Pulmonary artery endothelial cell (primary cell): Measurements from ENCODE around the gene NCOA3. TPM values are rescaled to one million over a fixed set of nuclear protein-coding genes. Genes with fewer than 3 reads are reported as not detected.
"Not testable (repeated sequence)": the region's sequence is repeated elsewhere in the genome, so short reads cannot be mapped to it uniquely, and the experiment has no call there.

Experiments used
- DNase-seq: peaks from one replicate; pipeline ENCODE4 v3.0.0-alpha.2; 2011; ENCODE audit warnings: low read depth, low spot score
- total RNA-seq: library from RNA; depleted of rRNA; stranded (reverse); fragments of >200 nt; gene quantifications from 2 replicates; pipeline ENCODE4 v1.2.3, GENCODE V29; 2014

The NCOA3 gene
- total RNA-seq, 1 donor from 2014 or later, result 29.3 TPM

DNA sequence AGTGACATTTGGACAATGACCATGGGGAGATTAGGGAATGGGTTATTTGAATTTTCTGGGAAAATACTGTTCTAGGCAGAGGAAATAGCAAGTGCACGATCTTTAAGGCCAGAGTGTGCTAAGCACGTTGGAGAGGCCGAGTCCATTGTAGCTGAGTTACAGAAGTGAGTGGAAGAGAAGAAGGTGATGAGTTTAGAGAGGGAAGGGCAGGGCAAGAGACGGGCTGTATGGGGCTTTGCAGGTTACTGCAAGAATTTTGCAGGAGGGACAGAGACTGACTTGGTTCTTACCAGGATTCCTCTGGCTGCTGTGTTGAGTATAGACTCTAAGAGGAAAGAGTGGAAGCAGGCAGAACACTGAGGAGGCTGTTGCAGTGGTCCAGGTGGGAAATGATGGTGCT lies 1.1 kb upstream of the NCOA3 start:
- no peak for DNase-seq

DNA sequence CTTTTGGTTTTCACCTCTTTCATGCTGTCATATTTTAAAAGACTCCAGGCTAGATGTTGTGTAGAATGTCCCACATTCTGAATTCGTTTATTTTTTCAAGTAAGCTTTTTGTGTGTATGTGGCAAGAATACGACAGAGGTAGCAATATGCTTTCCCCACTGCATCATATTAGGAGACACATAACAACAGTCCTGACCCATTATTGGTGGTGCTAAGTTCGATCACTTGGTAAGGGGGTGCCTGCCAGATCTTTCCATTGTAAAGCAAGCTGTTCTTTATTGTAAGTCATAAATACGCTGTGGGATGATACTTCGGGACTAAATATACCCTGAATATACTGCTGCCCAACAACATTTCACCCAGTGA lies 588 bp upstream of the NCOA3 start:
- no peak for DNase-seq

DNA sequence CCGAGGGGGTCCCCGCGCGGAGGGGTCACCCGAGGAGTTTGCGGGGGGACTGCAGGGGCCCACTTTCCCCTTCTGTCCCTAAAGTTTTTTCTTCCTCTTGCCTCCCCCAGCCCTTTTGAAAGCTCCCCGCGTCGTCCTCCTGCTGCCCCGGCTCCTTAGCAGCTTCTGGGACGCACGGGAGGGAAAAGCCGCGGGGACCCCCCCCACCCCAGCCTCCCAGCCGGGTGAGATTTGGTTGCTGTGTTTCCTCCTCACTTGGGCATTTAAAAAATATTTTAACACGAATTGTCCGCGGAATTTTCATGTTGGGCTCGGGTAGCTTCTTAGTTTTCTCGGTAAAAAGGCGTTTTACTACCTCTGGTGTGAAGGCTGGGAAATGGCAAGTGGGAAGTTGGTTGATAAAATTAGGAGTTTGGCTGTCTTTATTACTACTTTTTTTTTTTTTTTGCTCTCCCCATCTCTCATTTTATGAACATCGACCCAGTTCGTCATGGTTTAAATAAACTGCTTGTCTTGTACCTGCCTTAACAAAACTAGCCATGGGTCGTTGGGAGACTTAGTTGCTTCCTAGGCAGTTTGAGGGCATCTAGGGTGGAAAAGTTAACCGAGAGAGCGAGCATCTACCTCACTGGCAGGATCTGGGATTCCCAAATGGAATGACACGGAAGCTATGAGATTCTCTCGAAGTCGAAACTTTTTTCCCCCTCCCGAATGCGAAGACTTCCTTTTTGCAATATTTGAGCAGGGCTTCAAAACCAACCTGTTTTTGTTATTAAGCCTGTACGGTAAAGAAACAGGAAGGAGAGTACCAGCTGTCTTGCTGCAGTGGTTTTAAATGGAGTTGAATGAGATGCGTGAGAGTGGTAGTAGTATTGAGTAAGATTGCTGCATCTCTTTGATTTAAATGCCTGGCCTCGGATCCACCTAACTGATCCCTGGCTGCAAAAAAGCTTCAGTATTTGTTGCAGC lies 868 bp downstream of the NCOA3 start:
- DNase-seq, result no peak

DNA sequence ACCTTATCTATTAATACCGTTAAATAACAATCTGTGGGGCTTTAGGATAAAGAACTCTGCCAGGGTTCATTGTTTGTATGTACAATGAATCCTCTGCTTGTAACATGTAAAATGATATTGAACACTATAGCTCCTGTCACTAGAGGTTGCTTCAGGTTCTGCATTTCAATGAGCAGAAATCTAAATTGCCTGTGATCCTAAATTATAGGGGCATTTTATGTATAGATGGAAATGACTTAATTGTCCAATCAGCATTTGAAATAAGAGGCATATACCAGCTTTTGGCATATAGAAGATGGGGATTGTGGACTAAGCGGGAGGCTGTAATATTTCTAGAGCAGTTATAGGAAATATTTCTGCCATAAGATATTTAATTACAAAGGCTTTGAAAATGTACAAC lies 2.0 kb downstream of the NCOA3 start:
- no peak for DNase-seq

DNA sequence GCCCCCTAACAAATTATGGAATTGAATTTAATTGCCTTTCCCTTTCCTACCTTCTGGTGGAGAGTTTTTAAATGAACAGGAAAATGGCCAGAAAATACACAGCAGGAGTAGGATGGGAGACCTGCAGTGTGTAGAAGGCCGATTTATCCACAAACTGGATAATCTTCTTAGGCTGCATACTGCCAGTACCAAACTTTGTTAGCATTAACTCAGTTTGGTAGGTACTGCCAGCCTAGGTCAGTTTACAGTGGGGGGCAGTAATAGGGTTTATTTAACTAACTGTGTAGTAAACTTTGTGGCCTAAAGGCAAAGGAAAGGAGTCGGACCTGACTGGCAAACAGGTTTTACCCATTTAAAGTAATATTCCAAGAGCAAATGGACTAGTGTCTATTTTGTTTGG lies 4.6 kb downstream of the NCOA3 start:
- no peak for DNase-seq

DNA sequence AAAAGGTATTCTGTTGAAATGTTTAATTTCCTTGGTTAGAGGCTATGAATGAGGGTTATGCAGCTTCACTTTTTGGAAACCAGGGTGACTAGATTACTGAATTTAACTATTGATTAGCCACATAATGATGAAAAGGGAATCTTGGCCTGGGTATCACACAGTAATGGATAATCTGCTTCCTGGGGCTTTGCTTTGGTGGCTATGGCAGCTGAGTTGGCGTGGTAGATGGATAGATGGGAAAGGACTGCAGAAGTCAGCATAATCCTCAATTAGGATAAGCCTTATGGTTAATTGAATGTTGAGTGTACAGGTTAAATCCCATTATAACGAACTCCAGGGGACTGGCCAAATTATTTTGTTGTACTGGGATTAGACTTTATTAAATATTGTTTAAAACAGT lies 5.2 kb downstream of the NCOA3 start:
- no peak for DNase-seq

DNA sequence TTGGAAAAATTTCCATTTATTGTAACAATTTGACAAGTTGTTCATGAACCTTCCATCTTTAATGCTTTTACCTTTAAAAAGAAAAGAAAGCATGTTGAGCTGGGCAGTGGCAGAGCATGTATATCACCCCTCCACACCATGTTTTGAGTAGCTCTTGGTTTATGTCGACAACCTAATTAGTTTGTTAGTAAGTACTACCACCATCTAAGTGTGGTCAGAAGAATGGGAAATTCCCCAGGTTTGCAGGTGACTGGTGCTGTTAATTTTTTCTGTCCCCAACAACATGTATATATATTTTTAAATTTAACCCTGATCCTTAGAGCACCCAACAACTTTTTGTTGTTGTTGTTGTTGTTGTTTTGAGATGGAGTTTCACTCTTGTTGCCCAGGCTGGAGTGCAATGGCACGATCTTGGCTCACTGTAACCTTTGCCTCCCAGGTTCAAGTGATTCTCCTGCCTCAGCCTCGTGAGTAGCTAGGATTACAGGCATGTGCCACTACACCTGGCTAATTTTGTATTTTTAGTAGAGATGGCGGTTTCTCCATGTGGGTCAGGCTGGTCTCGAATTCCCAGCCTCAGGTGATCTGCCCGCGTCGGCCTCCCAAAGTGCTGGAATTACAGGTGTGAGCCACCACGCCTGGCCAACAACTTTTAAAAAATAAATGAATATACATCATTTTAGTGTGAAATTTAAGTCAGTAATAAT lies 5.7 kb downstream of the NCOA3 start:
- not testable (repeated sequence) for DNase-seq

DNA sequence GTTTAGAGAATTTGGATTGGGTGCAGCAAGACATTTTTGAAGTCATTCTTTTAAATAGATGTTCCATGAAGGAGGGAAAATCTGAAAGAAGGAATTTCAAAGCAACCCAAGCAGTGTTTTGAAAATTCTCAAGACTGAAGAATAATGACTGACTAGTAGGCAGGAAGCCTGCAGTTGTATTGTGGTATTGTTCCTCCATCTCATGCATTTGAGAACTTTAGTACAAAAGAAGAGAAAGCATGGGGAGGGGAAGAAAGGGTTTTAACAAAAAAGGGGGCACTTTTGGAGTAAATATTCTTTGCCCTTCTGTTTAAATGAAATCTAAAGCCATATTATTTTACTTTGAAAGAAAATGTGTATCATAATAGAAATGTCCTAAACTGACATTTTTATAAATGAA lies 6.6 kb downstream of the NCOA3 start:
- DNase-seq, result no peak

DNA sequence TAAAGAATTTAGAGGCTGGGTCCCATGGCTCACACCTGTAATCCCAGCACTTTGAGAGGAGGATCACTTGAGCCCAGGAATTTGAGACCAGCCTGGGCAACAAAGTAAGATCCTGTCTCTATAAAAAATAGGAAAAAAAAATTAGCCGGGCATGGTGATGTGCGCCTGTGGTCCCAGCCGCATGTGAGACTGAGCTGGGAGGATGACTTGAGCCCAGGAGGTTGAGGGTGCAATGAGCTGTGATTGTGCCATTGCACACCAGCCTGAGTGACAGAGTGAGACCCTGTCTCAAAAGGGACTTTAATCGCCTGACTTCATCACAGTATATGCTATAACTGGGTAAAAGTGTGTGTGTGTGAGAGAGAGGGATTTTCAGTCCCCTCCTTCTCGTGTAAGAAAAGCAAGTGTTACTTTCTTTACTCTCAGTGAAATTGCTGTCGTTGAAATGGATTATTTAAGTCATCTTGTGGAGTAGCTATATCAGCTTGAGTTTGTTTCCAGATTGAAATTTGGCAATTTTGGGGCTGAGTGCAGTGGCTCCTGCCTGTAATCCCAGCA lies 7.5 kb downstream of the NCOA3 start:
- no peak for DNase-seq

DNA sequence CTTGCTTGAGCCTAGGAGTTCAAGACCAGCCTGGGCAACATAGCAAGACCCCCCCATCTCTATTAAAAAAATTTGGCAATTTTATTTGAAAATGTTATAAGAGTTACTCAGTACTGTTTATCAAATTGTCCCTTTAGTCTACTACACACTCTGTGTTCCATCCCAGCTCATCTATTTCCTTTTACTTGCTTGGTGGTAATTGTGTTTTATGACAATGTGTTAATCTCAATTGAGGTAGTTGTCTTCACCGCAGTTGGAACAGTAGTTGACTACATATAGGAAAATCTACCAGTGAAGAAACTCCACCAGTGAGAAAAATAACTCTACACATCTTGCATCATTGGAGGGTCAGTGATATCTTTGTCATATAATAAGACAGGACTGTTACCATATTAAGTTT lies 8.0 kb downstream of the NCOA3 start:
- no peak for DNase-seq

DNA sequence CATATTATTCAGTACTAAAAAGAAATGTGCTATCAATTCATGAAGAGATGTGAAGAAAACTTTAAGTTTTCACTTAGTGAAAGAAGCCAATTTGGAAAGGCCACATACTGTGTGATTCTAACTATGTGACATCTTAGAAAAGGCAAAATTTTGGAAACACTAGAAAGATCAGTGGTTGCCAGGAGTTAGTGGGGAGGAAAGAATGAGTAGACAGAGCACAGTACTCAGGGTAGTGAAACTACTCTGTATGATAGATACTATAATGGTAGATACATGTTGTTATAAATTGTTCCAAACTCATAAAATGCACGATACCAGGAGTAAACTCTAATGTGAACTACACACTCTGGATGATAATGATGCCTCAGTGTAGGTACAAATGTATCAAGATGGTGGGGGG lies 14.2 kb downstream of the NCOA3 start:
- DNase-seq, result no peak

DNA sequence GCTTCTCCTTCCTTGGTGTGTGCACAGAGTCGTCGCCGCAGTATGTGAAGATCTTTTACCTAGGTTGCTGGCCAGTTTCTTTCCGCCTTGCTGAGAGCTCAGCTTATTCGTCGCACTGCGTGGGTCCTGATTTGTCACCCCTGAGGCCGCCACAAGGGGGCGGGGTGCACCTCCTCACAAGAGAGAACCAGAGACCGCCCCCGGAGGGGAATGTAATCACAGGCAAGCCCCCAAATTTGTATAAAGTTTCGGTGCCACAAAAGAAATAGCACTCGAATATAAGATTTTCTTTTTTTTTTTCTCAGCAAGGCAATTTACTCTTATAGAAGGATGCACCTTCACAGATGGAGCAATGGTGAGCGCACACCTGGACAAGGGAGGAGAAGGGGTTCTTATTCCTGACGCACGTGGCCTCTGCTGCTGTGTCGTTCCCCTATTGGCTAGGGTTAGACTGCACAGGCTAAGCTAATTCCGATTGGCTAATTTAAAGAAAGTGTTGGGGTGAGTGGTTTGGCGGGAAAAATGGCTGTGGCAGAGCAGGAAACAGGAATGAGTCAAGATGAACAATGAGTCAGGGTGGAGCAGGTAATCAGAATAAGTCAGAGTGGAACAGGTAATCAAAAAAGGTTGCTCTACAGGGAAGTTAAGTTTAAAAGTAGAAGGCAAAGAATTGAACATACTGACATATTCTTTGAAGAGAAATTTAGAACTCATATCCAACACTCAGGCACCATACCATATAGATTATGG lies 19.5 kb downstream of the NCOA3 start:
- DNase-seq, result no peak

DNA sequence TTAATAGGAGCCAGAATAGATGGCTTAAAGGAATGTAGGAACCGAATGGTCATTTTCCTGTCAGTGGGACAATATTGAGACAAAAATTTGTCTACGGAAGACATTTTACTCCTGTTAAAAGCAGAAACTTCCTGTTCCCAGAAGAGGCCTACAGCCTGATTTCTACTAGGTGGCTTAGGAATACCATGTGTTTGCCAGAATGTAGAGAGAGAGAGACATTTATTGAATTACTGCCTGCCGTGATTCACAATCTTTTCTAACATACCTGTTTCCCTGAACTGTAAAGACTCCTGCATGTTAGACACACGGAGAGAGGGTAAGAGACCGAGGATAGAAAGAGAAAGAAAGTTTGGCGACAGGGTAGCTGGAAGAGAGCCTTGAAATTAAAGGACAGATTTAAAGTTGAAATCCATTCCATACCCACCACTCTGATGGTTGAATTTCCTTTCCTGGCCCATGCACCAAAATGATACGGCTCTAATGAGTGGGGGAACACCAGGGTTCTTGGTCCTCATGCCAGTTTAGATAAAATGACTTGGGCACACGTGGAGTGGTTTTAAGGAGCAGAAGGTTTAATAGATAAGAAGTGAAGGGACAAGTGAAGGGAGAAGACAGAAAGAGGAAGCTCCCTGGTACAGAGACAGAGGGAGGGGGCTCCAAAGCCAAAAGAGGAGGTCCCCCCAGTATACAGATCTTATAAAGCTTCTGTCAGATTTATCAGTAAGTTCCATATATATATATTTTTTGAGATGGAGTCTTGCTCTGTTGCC lies 22.5 kb downstream of the NCOA3 start:
- DNase-seq, result no peak

DNA sequence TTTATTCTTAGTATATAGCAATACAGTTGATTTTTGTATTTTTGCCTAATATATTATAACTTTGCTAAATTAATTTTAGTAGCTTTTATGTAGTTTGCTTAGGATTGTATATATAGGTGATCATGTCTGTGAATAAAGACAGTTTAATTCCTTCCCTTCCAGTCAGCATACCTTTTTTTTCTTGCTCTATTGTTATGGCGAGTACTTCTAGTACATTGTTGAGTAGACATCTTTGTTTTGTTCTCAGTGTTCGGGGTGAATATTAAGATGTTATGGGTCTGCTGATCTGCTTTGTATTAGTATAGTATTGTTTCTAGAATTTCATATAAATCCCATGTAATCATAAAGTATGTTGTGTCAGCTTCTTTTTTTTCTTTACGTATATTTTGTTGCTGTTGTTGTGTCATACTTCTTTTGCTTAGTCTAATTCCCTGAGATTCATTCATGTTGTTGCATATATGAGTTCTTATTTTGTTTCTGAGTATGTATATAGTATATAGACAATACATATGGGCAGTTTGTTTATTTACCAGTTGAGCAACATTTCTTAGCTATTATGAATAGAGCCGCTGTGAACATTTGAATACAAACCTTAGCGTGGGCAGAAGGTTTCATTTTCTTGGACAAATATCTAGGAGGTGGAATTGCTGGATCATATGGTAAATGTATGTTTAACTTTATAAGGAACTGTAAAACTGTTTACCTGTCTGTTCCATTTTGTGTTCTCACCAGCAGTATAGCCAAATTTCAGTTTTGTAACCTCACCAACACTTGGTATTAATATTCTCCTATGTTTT lies 25.5 kb downstream of the NCOA3 start:
- DNase-seq, result no peak

DNA sequence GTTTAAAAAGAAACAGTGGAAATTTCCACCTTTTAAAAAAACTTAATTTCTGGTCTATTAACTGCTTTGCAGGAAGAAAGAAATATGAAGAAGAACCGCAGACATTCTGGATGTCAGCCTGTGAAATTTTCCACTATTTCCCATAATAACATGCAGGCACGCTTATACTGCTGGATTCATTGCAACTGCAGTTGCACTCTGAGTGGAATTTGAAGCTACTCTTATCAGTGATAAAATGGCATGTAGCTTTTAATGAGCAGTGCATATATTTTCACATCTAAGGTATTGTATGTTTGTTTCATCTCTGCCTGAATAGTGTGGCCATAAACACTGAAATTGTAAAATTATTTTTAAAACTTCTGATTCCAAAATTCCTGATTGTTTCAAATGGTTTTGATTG lies 28.2 kb downstream of the NCOA3 start:
- no peak for DNase-seq

DNA sequence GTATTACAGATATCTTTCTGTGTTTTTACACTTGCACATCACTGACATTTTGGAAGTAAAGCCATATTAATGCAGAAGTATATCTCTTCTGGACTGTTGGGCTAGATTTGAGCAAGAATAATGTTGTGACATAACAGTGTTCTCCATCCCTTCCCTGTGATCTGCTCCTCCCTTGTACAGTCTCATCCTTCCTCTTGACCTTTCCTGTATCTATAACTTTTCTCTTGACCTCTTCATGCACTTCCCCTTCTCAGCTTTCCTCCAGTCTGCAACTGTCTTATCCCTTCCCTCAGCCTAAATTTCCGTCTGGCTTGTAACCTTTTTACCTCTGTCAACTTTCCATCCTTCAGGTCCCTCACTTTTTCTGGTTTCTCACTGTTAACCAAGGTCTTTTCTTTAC lies 29.8 kb downstream of the NCOA3 start:
- no peak for DNase-seq

DNA sequence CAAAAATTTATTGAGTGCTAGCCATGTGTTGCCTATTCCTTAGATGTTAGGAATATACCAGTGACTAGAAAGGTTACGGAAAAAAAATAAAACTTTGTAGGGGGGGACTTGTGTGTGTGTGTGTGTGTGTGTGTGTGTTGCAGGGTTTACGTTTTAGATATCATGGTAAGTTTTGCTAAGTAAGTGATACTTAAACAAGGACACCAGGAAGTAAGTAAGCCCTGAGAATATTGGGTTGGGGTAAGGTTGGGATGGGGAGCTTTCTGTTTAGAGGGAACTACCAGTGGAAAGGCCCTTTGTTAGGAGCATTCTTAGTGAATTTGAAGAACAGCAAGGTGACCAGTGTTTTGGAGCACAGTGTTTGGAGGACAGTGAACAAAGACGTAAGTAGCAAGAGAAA lies 30.3 kb downstream of the NCOA3 start:
- no peak for DNase-seq

DNA sequence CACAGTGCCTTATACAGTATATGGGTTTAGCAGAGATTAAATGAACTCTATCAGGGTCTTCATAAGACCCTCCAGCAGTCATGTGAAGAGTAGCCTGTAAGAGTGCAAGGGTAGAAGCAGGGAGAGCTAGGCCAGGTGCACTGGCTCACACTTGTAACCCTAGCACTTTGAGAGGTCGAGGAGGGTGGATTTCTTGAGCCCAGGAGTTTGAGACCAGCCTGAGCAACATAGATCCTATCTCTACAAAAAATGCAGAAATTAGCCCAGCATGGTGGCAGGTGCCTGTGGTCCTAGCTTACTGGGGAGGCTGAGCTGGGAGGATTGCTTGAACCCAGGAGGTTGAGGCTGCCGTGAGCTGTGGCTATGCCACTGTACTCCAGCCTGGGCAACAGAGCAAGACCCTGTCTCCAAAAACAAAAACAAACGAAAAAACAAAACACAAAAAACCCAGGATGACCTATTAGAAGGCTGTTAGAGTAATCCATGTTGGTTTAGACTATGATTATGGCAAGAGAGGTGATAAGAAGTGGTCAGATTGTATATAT lies 31.9 kb downstream of the NCOA3 start:
- DNase-seq, result no peak

DNA sequence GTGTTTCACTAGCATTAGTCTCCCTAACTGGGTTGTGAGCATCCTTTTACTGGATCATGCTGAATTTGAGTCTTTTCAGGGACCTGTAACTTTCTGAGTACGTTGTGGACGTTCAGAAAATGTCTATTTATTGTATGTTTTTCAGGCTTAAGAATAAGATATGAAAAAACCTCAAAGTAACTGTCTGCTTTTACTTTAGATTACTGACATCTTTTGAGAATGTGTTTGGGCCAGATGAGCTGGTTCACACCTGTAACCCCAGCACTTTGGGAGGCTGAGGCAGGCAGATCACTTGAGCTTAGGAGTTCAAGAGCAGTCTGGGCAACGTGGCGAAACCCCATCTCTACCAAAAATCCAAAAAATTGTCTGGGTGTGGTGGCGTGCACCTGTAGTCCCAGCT lies 32.7 kb downstream of the NCOA3 start:
- no peak for DNase-seq

DNA sequence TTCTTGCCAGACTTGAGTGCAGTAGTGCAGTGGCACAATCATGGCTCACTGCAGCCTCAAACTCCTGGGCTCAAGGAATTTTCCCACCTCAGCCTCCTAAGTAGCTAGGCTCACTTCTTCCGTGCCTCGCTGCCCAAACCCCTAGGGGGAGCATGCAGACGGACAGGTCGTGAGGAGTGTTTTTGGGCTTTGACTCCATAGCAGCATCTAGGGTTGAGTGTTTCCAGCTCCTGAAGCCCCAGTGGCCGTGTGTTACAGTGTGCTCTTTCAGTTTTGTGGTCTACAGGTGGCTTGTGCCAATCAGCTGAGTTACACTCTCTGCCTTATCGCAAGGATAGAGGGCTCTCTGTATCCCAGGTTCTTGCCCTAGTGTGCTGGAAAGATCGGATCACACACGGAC lies 33.4 kb downstream of the NCOA3 start:
- no peak for DNase-seq
